Measurements from ENCODE around the gene MDM2.

GRCh38 chr12:68807576-68808387 is at the start of gene MDM2:
- TF ChIP-seq CTCF (IDR thresholded peaks at IDR 0.05) (peak; percentile 76), EZH2 (IDR thresholded peaks at IDR 0.05; ENCODE audit: borderline replicate concordance, insufficient read depth, low read depth, low read length, poor library complexity, severe bottlenecking) (no peak)
